Activated naive CD4-positive, alpha-beta T cell treated with anti-CD3 and anti-CD28 coated beads, Interleukin-2, amount 50 U/mL, for 72 hours (primary cell): ENCODE measurements around the gene TRAF2. TPM values are rescaled to one million over a fixed set of nuclear protein-coding genes. Genes with fewer than 3 reads are reported as not detected.

ENCODE experiments used
- ATAC-seq, 2 donors: fragments of 150-1000 bp; cut with Tn5 transposase; 2 replicates each; pipeline ENCODE4 v1.10.0; 2021; ENCODE audit warnings: mild to moderate bottlenecking in 2 of 2, moderate library complexity in 2 of 2
- DNase-seq, 2 donors: peaks; one replicate each; pipeline ENCODE4 v3.0.0; 2021 to 2022; ENCODE audit warnings: low spot score in 2 of 2
- H3K27ac Mint-ChIP-seq, 2 donors: one replicate each; pipeline ENCODE4 v1.8.0; 2022; ENCODE audit warnings: mild to moderate bottlenecking in 2 of 2, mixed read lengths in 2 of 2
- H3K36me3 Mint-ChIP-seq, 2 donors: one replicate each; pipeline ENCODE4 v1.8.0; 2022; ENCODE audit warnings: mixed read lengths in 2 of 2
- H3K9me3 Mint-ChIP-seq, 2 donors: one replicate each; pipeline ENCODE4 v1.8.0; 2022; ENCODE audit warnings: mixed read lengths in 2 of 2
- total RNA-seq, 2 donors: library from RNA; stranded (reverse); gene quantifications; one replicate each; pipeline ENCODE4 v1.2.3, GENCODE V29; 2022

TRAF2 gene
- total RNA-seq, 2 donors from 2014 or later, result 53.7 to 56.5 TPM

DNA sequence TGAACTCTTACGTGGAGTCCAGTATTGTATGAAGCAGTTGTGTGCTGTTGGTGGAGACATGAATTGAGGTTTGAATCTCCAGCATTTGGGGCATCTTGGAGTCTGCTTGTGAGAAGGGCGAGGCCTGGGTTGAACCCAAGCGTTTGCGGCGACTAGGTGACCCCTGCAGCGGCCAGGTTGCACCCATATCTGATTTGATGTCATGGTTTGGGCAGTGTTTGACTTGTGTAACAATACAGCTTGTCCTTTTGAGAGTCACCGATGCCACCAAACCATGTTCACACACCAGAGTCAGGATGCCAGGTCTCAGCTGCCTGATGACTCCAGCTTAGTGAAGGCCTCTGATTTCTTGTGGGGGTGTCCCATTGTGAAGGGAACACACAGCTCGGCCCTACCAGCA lies 2.1 kb downstream of the TRAF2 start:
- Mint-ChIP-seq H3K36me3 (peaks cover 6 to 13% of the 10 kb centered on the region in 2 donors), H3K27ac (no peak overlapping the region), H3K9me3 (no peaks in the 10 kb centered on the region)
- DNase-seq, result no peak
- no peak for ATAC-seq

DNA sequence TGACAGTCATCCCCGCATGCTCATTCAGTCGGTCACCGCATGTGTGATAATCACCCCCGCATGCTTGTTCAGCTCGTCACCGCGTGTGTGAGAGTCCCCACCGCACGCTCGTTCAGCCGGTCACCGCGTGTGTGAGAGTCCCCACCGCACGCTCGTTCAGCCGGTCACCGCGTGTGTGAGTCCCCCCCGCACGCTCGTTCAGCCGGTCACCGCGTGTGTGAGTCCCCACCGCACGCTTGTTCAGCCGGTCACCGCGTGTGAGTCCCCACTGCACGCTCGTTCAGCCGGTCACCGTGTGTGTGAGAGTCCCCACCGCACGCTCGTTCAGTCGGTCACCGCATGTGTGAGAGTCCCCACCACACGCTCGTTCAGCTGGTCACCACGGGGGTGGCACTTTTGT lies 3.5 kb downstream of the TRAF2 start:
- H3K27ac Mint-ChIP-seq, result no peak overlapping the region
- DNase-seq, result no peak
- no peak for ATAC-seq
- peaks cover 13 to 14% of the 10 kb centered on the region in 2 donors for H3K36me3 Mint-ChIP-seq
- H3K9me3 Mint-ChIP-seq, result no peaks in the 10 kb centered on the region

DNA sequence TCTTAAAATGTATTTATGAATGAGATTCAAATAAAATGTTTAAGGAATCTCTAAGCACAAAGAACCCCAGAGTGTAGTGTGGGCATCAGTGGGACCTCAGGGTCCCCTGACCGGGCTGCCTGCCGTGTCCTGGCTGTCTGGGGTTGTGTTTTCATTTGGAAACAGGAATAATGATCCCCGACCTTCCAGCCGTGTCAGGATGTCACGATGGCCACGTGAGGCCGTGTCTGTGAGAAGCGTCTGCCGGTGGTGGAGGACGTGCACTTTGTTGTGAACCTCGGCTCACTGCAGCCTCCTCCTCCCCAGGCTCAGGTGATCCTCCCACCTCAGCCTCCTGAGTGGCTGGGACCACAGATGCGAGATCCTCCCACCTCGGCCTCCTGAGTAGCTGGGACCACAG lies 4.3 kb downstream of the TRAF2 start:
- no peaks in the 10 kb centered on the region for H3K9me3 Mint-ChIP-seq
- H3K36me3 Mint-ChIP-seq, result peaks cover 13 to 17% of the 10 kb centered on the region in 2 donors
- H3K27ac Mint-ChIP-seq, result no peak overlapping the region
- DNase-seq (no peak), ATAC-seq (no peak)

DNA sequence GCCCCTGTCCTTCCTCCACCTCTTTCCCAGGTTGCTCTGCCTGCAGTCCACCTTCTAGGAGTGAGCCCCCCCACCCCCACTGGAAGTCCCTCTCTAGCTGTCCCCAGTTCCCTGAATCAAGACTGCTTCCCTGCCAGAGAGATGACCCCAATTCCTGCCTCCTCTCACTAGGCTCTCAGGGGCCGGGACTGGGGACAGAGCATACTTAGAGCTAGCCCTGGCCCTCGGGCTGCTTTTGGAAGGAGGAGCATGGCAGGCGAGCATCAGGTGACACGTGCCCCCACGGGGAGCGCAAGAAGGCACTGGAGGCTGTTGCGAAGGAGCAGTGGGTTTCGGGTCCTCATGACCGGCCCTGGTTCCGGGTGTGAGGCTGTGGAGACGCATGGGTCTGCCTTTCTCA lies 9.7 kb downstream of the TRAF2 start:
- H3K27ac Mint-ChIP-seq, result no peak overlapping the region
- H3K9me3 Mint-ChIP-seq, result no peaks in the 10 kb centered on the region
- H3K36me3 Mint-ChIP-seq, result peaks cover 0 to 21% of the 10 kb centered on the region in 2 donors
- DNase-seq, result no peak
- no peak for ATAC-seq

DNA sequence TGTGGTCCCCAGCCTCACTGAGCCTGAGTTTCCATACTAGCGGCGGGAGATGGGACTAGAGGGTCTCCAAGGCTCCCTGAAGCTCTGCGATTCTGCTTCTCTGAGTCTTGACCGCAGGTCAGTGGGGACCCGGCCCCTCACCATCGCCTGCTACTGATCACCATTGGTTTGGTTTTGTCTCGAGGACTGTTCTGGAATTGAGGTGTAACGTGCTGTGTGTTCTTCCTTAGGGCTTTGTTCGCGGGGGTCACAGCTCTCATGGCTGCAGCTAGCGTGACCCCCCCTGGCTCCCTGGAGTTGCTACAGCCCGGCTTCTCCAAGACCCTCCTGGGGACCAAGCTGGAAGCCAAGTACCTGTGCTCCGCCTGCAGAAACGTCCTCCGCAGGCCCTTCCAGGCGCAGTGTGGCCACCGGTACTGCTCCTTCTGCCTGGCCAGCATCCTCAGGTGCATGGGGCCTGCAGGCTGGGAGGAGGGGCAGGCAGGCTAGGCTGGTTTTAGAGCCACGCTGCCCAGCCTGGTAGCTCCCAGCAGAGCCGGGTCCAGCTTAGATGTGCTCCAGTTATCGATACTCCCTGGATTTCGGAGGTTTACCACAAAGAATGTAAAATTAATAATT lies 12.3 kb downstream of the TRAF2 start:
- peaks cover 0 to 34% of the 10 kb centered on the region in 2 donors for H3K36me3 Mint-ChIP-seq

DNA sequence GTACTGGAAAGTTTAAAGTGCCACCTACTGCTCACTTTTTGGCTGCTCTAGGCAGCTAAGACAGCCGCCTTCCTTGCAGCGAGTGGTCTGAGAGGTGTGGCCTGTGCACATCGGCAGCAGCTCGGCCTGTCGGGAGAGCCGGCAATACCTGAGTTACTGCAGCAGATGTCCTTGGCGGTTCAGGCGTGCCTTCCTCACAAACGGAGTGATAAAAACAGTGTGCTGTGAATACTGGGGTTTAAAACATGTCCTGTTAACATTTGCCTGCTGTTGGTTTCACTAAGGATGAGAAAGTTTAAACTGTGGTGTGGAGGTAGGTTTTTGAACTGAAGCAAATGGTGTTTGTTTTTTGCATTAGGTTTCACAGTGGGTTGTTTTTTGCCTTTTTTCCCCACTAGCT lies 12.9 kb downstream of the TRAF2 start:
- H3K27ac Mint-ChIP-seq, result peak overlapping the region in 1 of 2 donors; percentile 22
- no peak for DNase-seq
- no peaks in the 10 kb centered on the region for H3K9me3 Mint-ChIP-seq
- no peak for ATAC-seq
- peaks cover 0 to 34% of the 10 kb centered on the region in 2 donors for H3K36me3 Mint-ChIP-seq

More for the DNA sequence above, 12.3 kb downstream of the TRAF2 start:
- H3K9me3 Mint-ChIP-seq, result no peaks in the 10 kb centered on the region
- DNase-seq (no peak), ATAC-seq (no peak)
- no peak overlapping the region for H3K27ac Mint-ChIP-seq

DNA sequence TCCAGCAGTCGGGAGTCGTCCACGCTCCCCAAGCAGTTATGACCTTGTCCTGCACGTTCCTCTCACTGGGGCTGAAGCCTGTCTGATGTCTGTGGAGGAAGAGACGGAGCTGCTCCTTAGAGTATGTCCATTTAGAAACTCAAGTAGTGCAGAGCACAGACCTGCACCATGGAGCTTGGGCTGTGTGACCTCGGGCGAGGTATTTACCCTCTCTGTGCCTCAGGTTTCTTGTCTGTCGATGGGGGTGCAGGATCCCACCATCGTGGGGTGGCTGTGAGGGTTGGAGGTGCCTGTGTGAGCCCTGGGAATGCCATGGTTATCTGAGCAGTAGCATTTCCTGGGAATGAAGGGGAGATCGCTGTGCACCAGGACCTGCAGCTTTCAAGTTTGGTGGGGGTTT lies 14.2 kb downstream of the TRAF2 start:
- Mint-ChIP-seq H3K9me3 (no peaks in the 10 kb centered on the region), H3K27ac (peak overlapping the region; percentile 62 to 98), H3K36me3 (peaks cover 0 to 33% of the 10 kb centered on the region in 2 donors)
- DNase-seq (no peak), ATAC-seq (no peak)

DNA sequence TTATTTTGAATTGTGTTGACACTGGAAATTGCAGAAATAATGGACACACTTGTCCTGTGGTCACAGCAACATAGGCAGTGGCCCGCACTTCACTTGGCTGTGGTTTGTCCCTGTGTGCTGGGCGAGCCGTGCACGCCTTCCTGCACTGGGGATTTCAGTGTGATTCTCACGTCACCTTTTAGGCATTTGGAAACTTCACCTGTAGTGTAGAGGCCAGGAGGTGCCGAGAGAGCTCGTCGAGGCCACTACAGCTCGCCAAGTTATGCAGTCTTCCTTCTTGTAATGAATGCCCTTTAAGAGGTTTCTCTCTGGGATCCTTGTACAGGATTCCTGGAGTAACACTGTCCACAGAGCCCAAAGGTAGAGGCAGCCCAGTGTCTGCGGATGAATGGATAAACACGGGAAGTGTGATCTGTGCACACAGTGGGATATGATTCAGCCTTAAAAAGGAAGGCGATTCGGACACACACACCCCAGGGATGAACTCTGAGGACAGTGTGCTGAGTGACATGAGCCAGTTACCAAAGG lies 14.7 kb downstream of the TRAF2 start:
- Mint-ChIP-seq H3K27ac (peak overlapping the region; percentile 96 to 98), H3K36me3 (peaks cover 0 to 33% of the 10 kb centered on the region in 2 donors), H3K9me3 (no peaks in the 10 kb centered on the region)
- ATAC-seq (no peak), DNase-seq (no peak)

DNA sequence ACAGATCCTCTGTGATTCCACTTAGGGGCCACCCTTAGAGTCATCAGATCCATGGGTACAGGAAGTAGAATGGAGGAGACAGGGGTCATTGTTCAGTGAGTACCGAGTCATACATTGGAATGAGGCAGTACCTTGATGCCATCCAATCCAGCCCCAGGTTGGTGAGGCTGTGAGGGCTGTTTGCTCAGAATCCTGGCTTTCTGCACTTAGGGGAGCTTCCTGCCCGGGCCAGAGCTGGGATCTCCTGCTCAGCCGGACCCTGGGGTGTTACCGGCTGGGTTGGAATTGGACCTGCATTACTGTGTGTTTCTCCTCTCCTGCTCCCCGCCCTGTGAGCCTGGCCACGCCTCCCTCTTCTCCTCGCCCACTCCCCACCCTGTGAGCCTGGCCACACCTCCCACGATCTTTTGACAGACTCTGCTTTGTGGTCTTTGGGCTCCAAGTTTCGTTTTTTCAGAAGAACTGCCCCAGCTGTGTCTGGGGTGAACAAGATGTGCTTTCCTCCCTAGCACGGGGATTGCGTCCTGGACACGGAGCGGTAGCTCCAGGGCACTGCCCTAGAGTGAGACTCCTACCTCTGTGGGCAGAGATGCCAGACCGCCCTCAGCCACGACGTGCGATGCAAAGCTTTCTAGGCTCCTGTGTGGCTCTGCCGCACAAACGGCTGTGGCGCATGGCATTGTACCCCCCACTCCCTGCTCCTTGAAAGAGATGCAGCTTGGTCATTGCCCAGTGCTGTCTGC lies 15.4 kb downstream of the TRAF2 start:
- DNase-seq (peak; percentile 73 to 81), ATAC-seq (peak; percentile 70 to 84)
- Mint-ChIP-seq H3K9me3 (no peaks in the 10 kb centered on the region), H3K27ac (peak overlapping the region; percentile 96 to 98), H3K36me3 (peaks cover 0 to 33% of the 10 kb centered on the region in 2 donors)

DNA sequence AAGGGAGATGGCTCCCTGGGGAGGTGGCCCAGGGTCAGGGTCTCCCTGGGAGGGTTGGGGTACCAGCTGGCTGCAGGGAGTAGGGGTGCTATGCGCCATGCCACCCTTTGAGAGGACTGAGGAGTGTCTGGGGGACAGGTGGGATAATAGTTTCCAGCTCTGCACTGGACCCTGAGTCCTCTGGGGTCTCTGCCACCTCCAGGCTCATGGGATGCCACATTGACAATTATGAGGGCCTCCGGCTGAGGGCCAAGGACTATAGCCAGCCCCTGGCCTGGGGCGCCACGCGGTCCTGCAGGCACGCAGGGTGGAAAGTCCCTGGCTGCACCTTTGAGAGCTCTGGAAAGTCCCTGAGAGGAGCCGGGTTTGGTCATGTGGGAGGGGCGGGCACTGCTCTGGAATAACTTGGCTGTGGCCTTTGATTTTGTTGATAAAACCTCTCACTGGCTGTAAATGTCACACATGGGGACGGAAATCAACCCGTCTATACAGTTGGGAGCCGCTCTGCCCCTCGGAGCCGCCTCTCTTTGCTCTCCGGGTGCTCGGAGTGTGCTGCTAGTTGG lies 16.0 kb downstream of the TRAF2 start:
- H3K36me3 Mint-ChIP-seq, result peaks cover 5 to 33% of the 10 kb centered on the region in 2 donors
- no peaks in the 10 kb centered on the region for H3K9me3 Mint-ChIP-seq
- DNase-seq (peak; percentile 71 to 90), ATAC-seq (peak; percentile 89 to 90)
- H3K27ac Mint-ChIP-seq, result peak overlapping the region; percentile 96 to 98

DNA sequence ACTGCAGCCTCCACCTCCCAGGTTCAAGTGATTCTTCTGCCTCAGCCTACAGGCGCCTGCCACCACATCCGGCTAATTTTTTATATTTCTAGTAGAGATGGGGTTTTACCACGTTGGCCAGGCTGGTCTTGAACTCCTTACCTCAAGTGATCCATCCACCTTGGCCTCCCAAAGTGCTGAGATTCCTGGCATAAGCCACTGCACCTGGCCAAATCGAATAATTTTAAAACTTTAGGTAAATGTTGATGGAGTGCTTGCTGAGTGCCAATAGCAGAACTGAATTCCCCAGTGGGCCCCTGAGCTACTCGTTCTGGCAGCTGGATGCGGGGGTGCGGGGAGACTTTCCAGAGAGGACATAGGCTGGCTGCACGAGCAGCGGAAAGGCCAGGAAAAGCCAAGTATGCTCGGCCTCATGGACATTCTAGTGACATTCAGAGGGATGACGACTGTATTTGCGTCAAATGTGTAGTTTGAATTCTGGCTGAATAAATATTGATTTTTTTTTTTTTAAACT lies 16.8 kb downstream of the TRAF2 start:
- H3K9me3 Mint-ChIP-seq, result no peaks in the 10 kb centered on the region
- H3K36me3 Mint-ChIP-seq, result peaks cover 7 to 33% of the 10 kb centered on the region in 2 donors
- no peak for DNase-seq
- ATAC-seq, result no peak
- peak overlapping the region; percentile 96 to 98 for H3K27ac Mint-ChIP-seq

DNA sequence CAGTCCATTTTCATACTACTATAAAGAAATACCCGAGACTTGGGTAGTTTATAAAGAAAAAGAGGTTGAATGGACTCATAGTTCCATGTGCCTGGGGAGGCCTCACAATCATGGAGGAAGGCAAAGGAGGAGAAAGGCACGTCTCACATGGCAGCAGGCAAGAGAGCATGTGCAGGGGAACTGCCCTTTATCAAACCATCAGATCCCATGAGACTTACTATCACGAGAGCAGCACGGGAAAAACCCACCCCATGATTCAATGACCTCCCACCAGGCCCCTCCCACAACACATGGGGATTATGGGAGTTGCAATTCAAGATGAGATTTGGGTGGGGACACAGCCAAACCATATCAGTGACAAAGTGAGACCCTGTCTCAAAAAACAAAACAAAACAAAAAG lies 19.9 kb downstream of the TRAF2 start:
- ATAC-seq (no peak), DNase-seq (no peak)
- H3K9me3 Mint-ChIP-seq, result no peaks in the 10 kb centered on the region
- H3K36me3 Mint-ChIP-seq, result peaks cover 7 to 20% of the 10 kb centered on the region in 2 donors
- peak overlapping the region; percentile 55 to 82 for H3K27ac Mint-ChIP-seq

DNA sequence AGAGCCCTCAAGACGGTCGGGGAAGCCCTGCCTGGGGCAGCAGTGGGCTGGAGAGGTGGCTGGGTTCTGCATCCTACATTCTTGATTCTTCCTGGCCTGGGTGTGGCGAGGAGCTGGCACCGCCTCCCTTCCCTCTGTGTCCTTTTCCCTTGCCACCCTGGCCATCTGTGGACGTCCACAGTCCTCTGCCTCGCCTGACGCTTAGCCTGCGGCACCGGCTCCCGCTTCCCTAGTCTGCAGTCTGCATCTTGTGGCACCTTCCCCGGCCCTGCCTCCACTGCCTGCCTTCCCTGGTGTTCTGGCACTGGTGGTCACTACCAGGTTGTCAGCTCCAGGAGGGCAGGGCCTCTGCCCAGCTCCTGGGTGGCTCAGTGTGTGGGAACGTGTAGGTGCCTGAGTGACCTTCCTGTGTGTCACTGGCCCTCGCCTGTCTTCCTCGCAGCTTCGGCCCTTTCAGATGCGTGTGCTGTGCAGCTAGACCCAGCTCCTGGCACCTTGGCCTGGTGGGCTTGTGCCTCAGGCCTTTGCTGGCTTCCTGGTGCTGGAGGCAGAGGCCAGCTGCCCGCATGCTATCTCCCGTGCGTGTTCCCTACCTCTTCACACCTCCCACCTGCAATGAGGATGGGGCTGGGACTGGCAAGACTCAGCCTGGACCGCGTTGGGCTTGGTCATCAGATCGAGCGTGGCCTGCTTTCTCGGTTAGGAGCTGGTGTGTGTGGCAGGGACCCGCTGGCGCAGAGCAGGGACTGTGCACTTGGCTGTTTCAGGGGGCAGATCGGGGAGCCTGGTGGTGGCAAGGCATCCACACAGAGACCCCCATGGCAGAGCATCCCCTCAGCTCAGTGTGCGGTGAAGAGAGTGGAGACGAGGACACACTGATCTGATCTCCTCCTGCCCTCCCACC lies 20.9 kb downstream of the TRAF2 start:
- no peaks in the 10 kb centered on the region for H3K9me3 Mint-ChIP-seq
- peak overlapping the region; percentile 82 for H3K27ac Mint-ChIP-seq
- peaks cover 7 to 20% of the 10 kb centered on the region in 2 donors for H3K36me3 Mint-ChIP-seq

DNA sequence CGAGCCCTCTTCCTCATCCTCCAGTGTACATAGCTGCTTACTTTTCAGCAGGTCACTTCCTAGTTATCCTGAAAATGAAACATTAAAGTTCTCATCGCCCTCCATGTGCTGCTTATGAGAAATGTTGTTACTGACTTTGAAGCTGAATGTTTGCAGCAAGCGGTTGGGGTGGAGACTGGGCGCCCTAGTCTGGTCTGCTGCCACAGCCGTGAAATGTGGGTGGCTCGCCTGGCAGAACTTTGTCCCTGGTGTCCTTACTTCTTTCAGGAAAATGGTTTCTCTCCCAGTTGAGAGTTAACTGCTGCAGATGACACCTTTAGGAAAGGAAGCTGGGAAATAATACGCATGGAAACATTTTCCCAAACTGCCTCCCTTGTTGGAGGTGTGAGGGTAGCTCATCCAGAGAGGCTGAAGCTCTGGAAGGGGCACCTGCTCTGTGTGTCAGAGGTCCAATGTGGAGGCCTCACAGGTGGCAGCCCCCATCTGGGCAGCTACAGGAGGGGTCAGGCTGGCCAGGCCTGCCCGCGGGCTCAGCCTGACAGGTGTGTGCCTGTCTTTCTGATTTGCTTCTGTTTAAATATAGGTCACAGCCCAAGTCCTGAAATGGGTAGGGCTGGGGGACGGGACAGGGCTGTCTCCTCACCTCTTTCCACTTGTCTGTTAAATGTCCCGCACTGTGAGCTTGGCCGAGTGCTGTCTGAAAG lies 24.0 kb downstream of the TRAF2 start:
- Mint-ChIP-seq H3K36me3 (peaks cover 4 to 11% of the 10 kb centered on the region in 2 donors), H3K9me3 (no peaks in the 10 kb centered on the region), H3K27ac (peak overlapping the region in 1 of 2 donors; percentile 0)
- no peak for DNase-seq
- peak in 1 of 2 donors; percentile 13 for ATAC-seq

More for the DNA sequence above, 20.9 kb downstream of the TRAF2 start:
- DNase-seq (no peak), ATAC-seq (no peak)

DNA sequence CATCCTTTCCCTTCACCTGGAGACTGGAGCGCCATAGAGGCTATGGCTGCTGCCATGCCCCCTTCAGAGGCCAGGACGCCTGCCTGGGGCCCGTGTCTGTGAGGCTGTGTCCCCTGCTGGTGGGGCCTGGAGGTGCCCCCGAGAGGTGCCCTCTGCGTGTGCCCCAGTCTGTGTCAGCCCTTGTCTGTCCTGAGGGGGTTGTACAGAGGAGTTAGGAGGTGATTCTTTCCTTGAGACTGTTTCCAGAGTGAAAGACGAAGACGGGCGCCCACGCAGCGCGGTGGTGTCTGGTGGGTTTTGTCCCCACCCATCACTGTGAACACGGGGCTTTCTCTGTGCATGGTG lies 24.6 kb downstream of the TRAF2 start:
- Mint-ChIP-seq H3K27ac (peak overlapping the region in 1 of 2 donors; percentile 0), H3K9me3 (no peaks in the 10 kb centered on the region), H3K36me3 (peaks cover 7 to 12% of the 10 kb centered on the region in 2 donors)
- ATAC-seq (peak; percentile 23 to 32), DNase-seq (no peak)
